Epithelial cell of proximal tubule (primary cell): ENCODE results near the gene RNF180. TPM values are rescaled to one million over a fixed set of nuclear protein-coding genes. Genes with fewer than 3 reads are reported as not detected.
A peak's percentile ranks its signal among the peaks of the same experiment; 100 is the strongest.

Experiments used
- DNase-seq: peaks from one replicate; pipeline ENCODE4 v3.0.0-alpha.2; 2011; ENCODE audit warnings: low read depth
- H3K4me3 ChIP-seq: 2 replicates; pipeline ENCODE4 v1.5.1; 2011; ENCODE audit warnings: low read depth, mild to moderate bottlenecking, low read length
- total RNA-seq: library from RNA; depleted of rRNA; stranded (reverse); fragments of >200 nt; gene quantifications from 2 replicates; pipeline ENCODE4 v1.2.3, GENCODE V29; 2015
- TF ChIP-seq, protein P1 (sequence below): conservative IDR thresholded peaks from 2 replicates; pipeline ENCODE4 v1.5.1; 2012; ENCODE audit warnings: low read depth, mild to moderate bottlenecking, low read length

The RNF180 gene
- total RNA-seq, 1 donor from 2014 or later: 4.6 TPM

DNA sequence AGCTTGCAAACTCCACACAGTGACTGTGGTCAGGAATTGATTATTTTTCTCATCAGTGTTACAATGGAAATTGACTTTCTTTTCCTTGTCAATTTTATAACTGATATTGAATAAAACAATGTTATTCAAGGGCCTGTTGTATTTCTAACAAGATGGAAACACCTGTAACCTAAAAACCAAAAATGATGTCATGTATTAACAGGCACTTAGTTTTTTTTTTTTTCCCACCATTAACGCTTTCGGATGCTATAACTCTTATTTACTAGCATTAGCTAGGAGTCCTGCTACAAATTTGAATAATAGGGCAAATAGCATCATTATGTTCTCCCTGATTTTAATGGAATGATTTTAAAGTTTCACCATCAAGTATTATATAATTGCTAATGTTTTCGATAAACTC is 30.3 kb downstream of the RNF180 start:
- H3K4me3 ChIP-seq: no peak overlapping the region
- DNase-seq: no peak
- TF ChIP-seq, protein P1, sequence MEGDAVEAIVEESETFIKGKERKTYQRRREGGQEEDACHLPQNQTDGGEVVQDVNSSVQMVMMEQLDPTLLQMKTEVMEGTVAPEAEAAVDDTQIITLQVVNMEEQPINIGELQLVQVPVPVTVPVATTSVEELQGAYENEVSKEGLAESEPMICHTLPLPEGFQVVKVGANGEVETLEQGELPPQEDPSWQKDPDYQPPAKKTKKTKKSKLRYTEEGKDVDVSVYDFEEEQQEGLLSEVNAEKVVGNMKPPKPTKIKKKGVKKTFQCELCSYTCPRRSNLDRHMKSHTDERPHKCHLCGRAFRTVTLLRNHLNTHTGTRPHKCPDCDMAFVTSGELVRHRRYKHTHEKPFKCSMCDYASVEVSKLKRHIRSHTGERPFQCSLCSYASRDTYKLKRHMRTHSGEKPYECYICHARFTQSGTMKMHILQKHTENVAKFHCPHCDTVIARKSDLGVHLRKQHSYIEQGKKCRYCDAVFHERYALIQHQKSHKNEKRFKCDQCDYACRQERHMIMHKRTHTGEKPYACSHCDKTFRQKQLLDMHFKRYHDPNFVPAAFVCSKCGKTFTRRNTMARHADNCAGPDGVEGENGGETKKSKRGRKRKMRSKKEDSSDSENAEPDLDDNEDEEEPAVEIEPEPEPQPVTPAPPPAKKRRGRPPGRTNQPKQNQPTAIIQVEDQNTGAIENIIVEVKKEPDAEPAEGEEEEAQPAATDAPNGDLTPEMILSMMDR: no peak

GRCh38 chr5:64199425-64199824 is 33.8 kb downstream of the RNF180 start:
- H3K4me3 ChIP-seq: no peak overlapping the region
- TF ChIP-seq, protein P1: no peak

GRCh38 chr5:64201996-64202395 is 36.4 kb downstream of the RNF180 start:
- H3K4me3 ChIP-seq: no peak overlapping the region
- TF ChIP-seq, protein P1: no peak
- no peak for DNase-seq

More at GRCh38 chr5:64199425-64199824, 33.8 kb downstream of the RNF180 start:
- DNase-seq: no peak

DNA sequence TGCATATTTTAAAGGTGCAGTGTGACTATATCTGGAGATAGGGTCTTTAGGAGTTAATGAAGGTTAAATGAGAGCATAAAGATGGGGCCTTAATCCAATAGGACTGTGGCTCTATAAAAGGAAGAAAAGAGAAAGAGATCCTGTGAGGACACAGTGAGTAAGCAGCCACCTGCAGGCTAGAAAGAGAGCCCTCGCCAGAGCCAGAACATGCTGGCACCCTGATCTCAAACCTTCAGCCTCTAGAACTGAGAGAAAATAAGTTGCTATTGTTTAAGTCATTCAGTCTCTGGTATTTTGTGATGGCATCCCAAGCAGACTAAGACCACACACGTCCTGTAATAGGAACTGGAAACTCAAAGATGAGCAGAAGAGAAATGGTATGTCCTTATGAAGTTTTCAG is 41.0 kb downstream of the RNF180 start:
- TF ChIP-seq, protein P1: peak; percentile 38
- H3K4me3 ChIP-seq: no peak overlapping the region
- no peak for DNase-seq

GRCh38 chr5:64207978-64208377 is 42.3 kb downstream of the RNF180 start:
- H3K4me3 ChIP-seq: no peak overlapping the region
- TF ChIP-seq, protein P1: peak; percentile 32
- DNase-seq: no peak

DNA sequence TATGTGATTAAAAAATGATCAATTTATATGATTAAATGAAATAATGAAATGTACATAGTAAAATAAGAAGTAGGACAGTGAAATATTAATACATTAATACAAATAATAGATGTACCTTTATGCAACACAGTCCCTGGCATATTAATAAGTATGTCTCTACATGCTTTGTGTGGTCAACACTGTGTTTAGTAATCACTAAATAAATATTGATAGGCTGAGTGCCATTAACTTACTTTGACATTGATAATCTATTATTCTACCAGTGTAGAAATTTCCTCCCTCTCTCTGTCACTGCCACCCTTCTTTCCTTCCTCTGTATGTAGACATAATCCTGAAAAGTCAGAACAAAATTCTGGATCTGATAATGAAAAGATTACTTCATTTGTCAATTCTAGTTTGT is 43.7 kb downstream of the RNF180 start:
- no peak overlapping the region for H3K4me3 ChIP-seq
- TF ChIP-seq, protein P1: no peak
- DNase-seq: no peak

DNA sequence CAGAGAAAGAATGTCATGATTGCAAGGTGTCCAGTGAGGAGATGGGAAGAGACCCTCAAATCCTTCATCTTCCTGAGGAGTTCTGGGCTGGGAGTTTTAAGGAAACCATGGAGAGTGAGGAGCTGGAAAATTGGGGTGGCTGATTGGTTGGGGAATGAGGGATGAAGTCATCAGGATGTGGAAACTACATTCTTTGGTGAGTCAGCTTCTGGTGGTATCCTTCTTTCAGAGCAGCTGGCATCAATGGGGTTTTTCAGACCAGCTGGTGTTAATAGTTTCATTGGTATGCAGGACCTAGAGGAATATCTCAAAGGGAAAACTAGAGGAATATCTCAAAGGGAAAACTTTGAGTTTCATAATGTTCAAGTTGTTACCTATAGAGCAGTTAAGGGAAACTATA is 45.2 kb downstream of the RNF180 start:
- TF ChIP-seq, protein P1: no peak
- no peak overlapping the region for H3K4me3 ChIP-seq
- DNase-seq: peak; percentile 74
